Activated CD4-positive, alpha-beta T cell treated with anti-CD3 and anti-CD28 coated beads for 24 hours (primary cell): ENCODE results near the gene JAK3.
"Not testable (repeated sequence)": the region's sequence is repeated elsewhere in the genome, so short reads cannot be mapped to it uniquely, and the experiment has no call there.

ENCODE experiments used
- DNase-seq, 2 donors: peaks; one replicate each; pipeline ENCODE4 v3.0.0-alpha.2; 2020; ENCODE audit warnings: low read depth in 2 of 2

JAK3 gene

GRCh38 chr19:17803264-17803896 lies 44.4 kb downstream of the JAK3 start:
- DNase-seq = no peak

GRCh38 chr19:17802137-17802858 lies 45.5 kb downstream of the JAK3 start:
- DNase-seq = no peak

- DNase-seq = not testable (repeated sequence)
These were observed 49.2 kb downstream of the JAK3 start for GRCh38 chr19:17798599-17798998.

GRCh38 chr19:17797424-17798201 lies 50.2 kb downstream of the JAK3 start:
- peak; percentile 44 to 55 for DNase-seq

GRCh38 chr19:17796838-17797423 lies 50.9 kb downstream of the JAK3 start:
- DNase-seq = no peak

GRCh38 chr19:17796013-17796837 lies 51.6 kb downstream of the JAK3 start:
- no peak for DNase-seq

GRCh38 chr19:17795495-17795856 lies 52.3 kb downstream of the JAK3 start:
- DNase-seq = no peak

- DNase-seq = no peak
These were observed 52.9 kb downstream of the JAK3 start, which contains the start of gene B3GNT3 for GRCh38 chr19:17794731-17795494. B3GNT3 (plus strand) TSS chr19:17795138; CDS start chr19:17807808, 12,670 bp downstream.

GRCh38 chr19:17794412-17794730 lies 53.4 kb downstream of the JAK3 start:
- no peak for DNase-seq

GRCh38 chr19:17790059-17790780 lies 57.6 kb downstream of the JAK3 start:
- no peak for DNase-seq

GRCh38 chr19:17788632-17789031 lies 59.1 kb downstream of the JAK3 start:
- no peak for DNase-seq

- DNase-seq = no peak
These were observed 60.4 kb downstream of the JAK3 start for GRCh38 chr19:17787274-17787913.

GRCh38 chr19:17784201-17785008 lies 63.4 kb downstream of the JAK3 start:
- DNase-seq = peak; percentile 66 to 75

- not testable (repeated sequence) for DNase-seq
These were observed 64.1 kb downstream of the JAK3 start for GRCh38 chr19:17783721-17784120.

GRCh38 chr19:17780781-17781180 lies 67.0 kb downstream of the JAK3 start:
- DNase-seq = no peak

- no peak for DNase-seq
These were observed 68.5 kb downstream of the JAK3 start for GRCh38 chr19:17778968-17779929.

- peak in 1 of 2 donors; percentile 48 for DNase-seq
These were observed 69.4 kb downstream of the JAK3 start for GRCh38 chr19:17778251-17778967.
